ENCODE measurements around the gene INTS6.
A peak's percentile ranks its signal among the peaks of the same experiment; 100 is the strongest.

The INTS6 gene

DNA sequence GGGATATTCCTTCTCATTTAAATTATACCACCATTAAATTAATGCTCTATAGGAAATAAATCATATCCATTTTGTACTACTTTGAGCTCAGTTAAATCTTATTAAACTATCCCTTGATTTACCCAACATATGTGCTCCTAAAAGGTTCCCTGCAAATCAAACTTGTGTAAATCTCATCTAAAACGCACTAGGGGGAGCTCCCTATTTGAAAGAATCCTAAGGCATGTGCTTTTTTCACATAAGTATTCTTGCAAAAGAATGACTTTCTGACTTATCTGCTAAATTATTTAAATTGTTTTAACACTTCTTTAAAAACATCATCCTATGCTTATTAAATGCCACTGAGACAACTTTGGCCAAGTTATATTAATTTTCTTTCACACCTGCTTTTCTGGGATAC, 7.9 kb downstream of the INTS6 start:
- peak; percentile 76 for ATAC-seq

DNA sequence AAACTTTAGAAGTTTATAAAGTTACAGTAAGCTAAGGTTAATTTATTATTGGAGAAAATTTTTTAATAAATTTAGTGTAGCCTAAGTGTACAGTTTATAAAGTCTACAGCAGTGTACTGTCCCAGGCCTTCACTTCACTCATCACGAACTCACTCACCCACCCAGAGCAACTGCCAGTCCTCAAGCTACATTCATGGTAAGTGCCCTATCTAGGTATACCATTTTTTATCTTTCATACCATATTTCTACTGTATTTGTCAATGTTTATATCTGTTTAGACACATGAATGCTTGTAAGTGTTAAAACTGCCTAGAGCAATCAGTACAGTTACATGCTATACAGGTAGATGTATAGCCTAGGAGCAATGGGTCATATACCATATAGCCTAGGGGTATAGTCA, 12.5 kb downstream of the INTS6 start:
- ATAC-seq = no peak
- TF ChIP-seq BACH2 (CRISPR knock-in tag; IDR thresholded peaks at IDR 0.05; ENCODE audit: borderline replicate concordance) = no peak
- TF ChIP-seq, protein P1, sequence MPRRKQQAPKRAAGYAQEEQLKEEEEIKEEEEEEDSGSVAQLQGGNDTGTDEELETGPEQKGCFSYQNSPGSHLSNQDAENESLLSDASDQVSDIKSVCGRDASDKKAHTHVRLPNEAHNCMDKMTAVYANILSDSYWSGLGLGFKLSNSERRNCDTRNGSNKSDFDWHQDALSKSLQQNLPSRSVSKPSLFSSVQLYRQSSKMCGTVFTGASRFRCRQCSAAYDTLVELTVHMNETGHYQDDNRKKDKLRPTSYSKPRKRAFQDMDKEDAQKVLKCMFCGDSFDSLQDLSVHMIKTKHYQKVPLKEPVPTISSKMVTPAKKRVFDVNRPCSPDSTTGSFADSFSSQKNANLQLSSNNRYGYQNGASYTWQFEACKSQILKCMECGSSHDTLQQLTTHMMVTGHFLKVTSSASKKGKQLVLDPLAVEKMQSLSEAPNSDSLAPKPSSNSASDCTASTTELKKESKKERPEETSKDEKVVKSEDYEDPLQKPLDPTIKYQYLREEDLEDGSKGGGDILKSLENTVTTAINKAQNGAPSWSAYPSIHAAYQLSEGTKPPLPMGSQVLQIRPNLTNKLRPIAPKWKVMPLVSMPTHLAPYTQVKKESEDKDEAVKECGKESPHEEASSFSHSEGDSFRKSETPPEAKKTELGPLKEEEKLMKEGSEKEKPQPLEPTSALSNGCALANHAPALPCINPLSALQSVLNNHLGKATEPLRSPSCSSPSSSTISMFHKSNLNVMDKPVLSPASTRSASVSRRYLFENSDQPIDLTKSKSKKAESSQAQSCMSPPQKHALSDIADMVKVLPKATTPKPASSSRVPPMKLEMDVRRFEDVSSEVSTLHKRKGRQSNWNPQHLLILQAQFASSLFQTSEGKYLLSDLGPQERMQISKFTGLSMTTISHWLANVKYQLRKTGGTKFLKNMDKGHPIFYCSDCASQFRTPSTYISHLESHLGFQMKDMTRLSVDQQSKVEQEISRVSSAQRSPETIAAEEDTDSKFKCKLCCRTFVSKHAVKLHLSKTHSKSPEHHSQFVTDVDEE (CRISPR knock-in tag; IDR thresholded peaks at IDR 0.05) = no peak
- TF ChIP-seq, protein P2, sequence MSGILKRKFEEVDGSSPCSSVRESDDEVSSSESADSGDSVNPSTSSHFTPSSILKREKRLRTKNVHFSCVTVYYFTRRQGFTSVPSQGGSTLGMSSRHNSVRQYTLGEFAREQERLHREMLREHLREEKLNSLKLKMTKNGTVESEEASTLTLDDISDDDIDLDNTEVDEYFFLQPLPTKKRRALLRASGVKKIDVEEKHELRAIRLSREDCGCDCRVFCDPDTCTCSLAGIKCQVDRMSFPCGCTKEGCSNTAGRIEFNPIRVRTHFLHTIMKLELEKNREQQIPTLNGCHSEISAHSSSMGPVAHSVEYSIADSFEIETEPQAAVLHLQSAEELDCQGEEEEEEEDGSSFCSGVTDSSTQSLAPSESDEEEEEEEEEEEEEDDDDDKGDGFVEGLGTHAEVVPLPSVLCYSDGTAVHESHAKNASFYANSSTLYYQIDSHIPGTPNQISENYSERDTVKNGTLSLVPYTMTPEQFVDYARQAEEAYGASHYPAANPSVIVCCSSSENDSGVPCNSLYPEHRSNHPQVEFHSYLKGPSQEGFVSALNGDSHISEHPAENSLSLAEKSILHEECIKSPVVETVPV (CRISPR knock-in tag; IDR thresholded peaks at IDR 0.05) = no peak
- TF ChIP-seq ARNTL (CRISPR knock-in tag; IDR thresholded peaks at IDR 0.05; ENCODE audit: borderline replicate concordance, low read depth) = no peak
- TF ChIP-seq CSDC2 (CRISPR knock-in tag; IDR thresholded peaks at IDR 0.05) = no peak
- TF ChIP-seq, protein P3, sequence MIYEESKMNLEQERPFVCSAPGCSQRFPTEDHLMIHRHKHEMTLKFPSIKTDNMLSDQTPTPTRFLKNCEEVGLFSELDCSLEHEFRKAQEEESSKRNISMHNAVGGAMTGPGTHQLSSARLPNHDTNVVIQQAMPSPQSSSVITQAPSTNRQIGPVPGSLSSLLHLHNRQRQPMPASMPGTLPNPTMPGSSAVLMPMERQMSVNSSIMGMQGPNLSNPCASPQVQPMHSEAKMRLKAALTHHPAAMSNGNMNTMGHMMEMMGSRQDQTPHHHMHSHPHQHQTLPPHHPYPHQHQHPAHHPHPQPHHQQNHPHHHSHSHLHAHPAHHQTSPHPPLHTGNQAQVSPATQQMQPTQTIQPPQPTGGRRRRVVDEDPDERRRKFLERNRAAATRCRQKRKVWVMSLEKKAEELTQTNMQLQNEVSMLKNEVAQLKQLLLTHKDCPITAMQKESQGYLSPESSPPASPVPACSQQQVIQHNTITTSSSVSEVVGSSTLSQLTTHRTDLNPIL (CRISPR knock-in tag; IDR thresholded peaks at IDR 0.05; ENCODE audit: low read depth) = no peak
- no peak for TF ChIP-seq GLIS3 (CRISPR knock-in tag; IDR thresholded peaks at IDR 0.05)
- TF ChIP-seq RARB (CRISPR knock-in tag; IDR thresholded peaks at IDR 0.05) = no peak
- no peak for TF ChIP-seq TOX (CRISPR knock-in tag; IDR thresholded peaks at IDR 0.05; ENCODE audit: borderline replicate concordance)
- TF ChIP-seq, protein P4, sequence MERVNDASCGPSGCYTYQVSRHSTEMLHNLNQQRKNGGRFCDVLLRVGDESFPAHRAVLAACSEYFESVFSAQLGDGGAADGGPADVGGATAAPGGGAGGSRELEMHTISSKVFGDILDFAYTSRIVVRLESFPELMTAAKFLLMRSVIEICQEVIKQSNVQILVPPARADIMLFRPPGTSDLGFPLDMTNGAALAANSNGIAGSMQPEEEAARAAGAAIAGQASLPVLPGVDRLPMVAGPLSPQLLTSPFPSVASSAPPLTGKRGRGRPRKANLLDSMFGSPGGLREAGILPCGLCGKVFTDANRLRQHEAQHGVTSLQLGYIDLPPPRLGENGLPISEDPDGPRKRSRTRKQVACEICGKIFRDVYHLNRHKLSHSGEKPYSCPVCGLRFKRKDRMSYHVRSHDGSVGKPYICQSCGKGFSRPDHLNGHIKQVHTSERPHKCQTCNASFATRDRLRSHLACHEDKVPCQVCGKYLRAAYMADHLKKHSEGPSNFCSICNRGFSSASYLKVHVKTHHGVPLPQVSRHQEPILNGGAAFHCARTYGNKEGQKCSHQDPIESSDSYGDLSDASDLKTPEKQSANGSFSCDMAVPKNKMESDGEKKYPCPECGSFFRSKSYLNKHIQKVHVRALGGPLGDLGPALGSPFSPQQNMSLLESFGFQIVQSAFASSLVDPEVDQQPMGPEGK (CRISPR knock-in tag; IDR thresholded peaks at IDR 0.05; ENCODE audit: borderline replicate concordance) = no peak
- TF ChIP-seq ESRRG (CRISPR knock-in tag; IDR thresholded peaks at IDR 0.05) = no peak

More for the DNA sequence above, 7.9 kb downstream of the INTS6 start:
- TF ChIP-seq ZC3H10 (CRISPR knock-in tag; IDR thresholded peaks at IDR 0.05) = no peak
- TF ChIP-seq, protein P1 (CRISPR knock-in tag; IDR thresholded peaks at IDR 0.05) = no peak
- TF ChIP-seq RARB (CRISPR knock-in tag; IDR thresholded peaks at IDR 0.05) = no peak
- no peak for TF ChIP-seq OSR1 (CRISPR knock-in tag; IDR thresholded peaks at IDR 0.05)
- TF ChIP-seq TOX (CRISPR knock-in tag; IDR thresholded peaks at IDR 0.05; ENCODE audit: borderline replicate concordance) = no peak
- TF ChIP-seq, protein P2 (CRISPR knock-in tag; IDR thresholded peaks at IDR 0.05) = no peak
- no peak for TF ChIP-seq CSDC2 (CRISPR knock-in tag; IDR thresholded peaks at IDR 0.05)
- no peak for TF ChIP-seq ZFP3 (CRISPR knock-in tag; IDR thresholded peaks at IDR 0.05)
- TF ChIP-seq, protein P3 (CRISPR knock-in tag; IDR thresholded peaks at IDR 0.05; ENCODE audit: low read depth) = no peak
- TF ChIP-seq GLIS3 (CRISPR knock-in tag; IDR thresholded peaks at IDR 0.05) = no peak
- no peak for TF ChIP-seq PPARA (CRISPR knock-in tag; IDR thresholded peaks at IDR 0.05; ENCODE audit: borderline replicate concordance)
- no peak for TF ChIP-seq TCF4 (CRISPR knock-in tag; IDR thresholded peaks at IDR 0.05; ENCODE audit: borderline replicate concordance)
- TF ChIP-seq ZFP30 (CRISPR knock-in tag; IDR thresholded peaks at IDR 0.05) = no peak
- TF ChIP-seq, protein P4 (CRISPR knock-in tag; IDR thresholded peaks at IDR 0.05; ENCODE audit: borderline replicate concordance) = no peak
- TF ChIP-seq, protein P5, sequence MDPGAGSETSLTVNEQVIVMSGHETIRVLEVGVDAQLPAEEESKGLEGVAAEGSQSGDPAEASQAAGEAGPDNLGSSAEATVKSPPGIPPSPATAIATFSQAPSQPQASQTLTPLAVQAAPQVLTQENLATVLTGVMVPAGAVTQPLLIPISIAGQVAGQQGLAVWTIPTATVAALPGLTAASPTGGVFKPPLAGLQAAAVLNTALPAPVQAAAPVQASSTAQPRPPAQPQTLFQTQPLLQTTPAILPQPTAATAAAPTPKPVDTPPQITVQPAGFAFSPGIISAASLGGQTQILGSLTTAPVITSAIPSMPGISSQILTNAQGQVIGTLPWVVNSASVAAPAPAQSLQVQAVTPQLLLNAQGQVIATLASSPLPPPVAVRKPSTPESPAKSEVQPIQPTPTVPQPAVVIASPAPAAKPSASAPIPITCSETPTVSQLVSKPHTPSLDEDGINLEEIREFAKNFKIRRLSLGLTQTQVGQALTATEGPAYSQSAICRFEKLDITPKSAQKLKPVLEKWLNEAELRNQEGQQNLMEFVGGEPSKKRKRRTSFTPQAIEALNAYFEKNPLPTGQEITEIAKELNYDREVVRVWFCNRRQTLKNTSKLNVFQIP (CRISPR knock-in tag; IDR thresholded peaks at IDR 0.05; ENCODE audit: borderline replicate concordance, low read depth) = no peak
- TF ChIP-seq SNAI2 (CRISPR knock-in tag; IDR thresholded peaks at IDR 0.05) = no peak
